Measurements from ENCODE around the gene SCAMP5. TPM values are rescaled to one million over a fixed set of nuclear protein-coding genes. Genes with fewer than 3 reads are reported as not detected.

SCAMP5 gene
- total RNA-seq, 1 donor from 2014 or later = 2.6 TPM

- intact Hi-C loops (cut with DNase I) = no loop called here
- TF ChIP-seq CTCF (IDR thresholded peaks at IDR 0.05) = no peak
- Histone ChIP-seq H3K4me3 (no peak overlapping the region), H3K4me1 (peaks cover 8% of the 10 kb centered on the region), H3K27me3 (peaks cover 5% of the 10 kb centered on the region), H3K27ac (no peak overlapping the region), H3K9me3 (no peaks in the 10 kb centered on the region), H3K36me3 (no peaks in the 10 kb centered on the region)
- ATAC-seq (no peak), DNase-seq (no peak)
These were observed 2.7 kb upstream of the SCAMP5 start for GRCh38 chr15:74992619-74993018.

- intact Hi-C loops (cut with DNase I) = no loop called here
- Histone ChIP-seq H3K4me3 (no peak overlapping the region), H3K36me3 (no peaks in the 10 kb centered on the region), H3K27ac (no peak overlapping the region), H3K4me1 (peaks cover 8% of the 10 kb centered on the region), H3K9me3 (no peaks in the 10 kb centered on the region), H3K27me3 (peaks cover 13% of the 10 kb centered on the region)
- no peak for TF ChIP-seq CTCF (IDR thresholded peaks at IDR 0.05)
- no peak for ATAC-seq
- DNase-seq = no peak
These were observed 1.1 kb upstream of the SCAMP5 start for GRCh38 chr15:74994236-74994635.

DNA sequence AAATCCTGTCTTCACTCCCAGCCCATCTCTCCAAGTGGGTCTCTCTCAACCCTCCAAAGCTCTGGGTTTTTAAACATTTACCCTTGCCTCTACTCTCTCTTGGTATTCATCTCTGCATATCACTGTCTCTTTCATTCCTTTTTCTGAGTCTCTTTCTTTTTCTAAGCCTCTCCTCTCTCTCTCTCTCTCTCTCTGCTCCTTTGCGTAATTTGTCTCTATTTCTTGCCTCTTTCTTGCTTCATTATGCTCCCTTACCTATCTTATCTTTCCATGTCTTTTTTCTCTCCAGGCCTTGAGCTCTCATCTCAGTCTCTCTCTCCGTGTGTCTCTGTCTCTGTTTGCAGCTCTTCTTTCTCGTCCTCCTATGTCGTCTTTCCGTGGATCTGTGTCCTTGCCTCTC is 678 bp upstream of the SCAMP5 start:
- DNase-seq (no peak), ATAC-seq (no peak)
- Histone ChIP-seq H3K27ac (no peak overlapping the region), H3K4me3 (no peak overlapping the region), H3K9me3 (no peaks in the 10 kb centered on the region), H3K4me1 (peaks cover 8% of the 10 kb centered on the region), H3K36me3 (no peaks in the 10 kb centered on the region), H3K27me3 (peaks cover 13% of the 10 kb centered on the region)
- intact Hi-C loops (cut with DNase I) = no loop called here
- no peak for TF ChIP-seq CTCF (IDR thresholded peaks at IDR 0.05)

DNA sequence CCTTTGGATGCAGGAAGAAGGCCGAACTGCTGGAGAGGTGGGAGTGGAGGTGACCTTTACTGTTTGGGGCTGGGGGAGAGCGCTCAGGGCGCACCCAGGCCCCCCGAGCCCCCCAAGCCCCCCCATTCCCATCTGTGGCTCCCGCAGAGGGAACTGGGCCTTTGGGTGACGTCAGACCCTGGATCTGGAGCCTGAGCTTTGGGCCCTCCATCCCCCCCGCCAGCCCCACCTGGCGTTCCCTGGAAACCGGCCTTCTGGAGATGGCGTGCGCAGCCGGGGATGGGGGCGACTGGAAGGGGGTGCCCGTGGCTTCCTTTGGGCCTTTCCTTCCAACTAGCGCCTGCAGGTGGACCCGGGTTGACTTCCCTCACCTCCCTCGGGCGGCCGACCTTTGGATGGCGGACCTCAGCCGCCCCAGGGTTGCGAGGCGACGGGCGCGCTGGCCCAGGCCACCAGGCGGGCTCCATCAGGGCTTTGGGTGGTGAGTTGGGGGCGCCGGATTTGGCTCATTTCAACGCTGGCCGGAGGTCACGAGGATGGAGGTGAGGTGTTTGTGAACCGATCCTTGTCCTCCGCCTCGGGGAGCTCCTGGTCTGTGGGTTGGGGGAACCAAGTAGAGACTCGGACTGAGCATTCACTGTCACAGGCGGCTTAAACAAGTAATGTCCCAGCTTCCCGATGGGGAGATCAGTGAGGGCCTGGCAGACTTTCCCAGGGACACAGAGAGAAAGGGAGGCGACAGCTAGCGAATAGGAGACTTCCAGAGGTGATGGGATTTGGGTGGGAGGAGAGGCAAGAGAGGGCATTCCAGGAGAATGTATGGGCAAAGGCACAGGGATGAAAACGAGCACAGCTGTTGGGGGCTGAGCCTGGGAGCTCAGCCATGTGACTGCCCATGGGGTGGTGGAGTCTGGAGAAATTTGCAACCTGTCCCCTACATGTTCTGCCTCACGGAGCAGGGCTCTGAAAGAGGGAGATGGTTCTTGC is 709 bp downstream of the SCAMP5 start:
- intact Hi-C loops (cut with DNase I) = no loop called here
- TF ChIP-seq CTCF (IDR thresholded peaks at IDR 0.05) = no peak
- Histone ChIP-seq H3K4me3 (peak overlapping the region; percentile 64), H3K27ac (no peak overlapping the region), H3K4me1 (peaks cover 8% of the 10 kb centered on the region), H3K27me3 (peaks cover 13% of the 10 kb centered on the region), H3K36me3 (no peaks in the 10 kb centered on the region), H3K9me3 (no peaks in the 10 kb centered on the region)
- ATAC-seq = no peak
- no peak for DNase-seq

- no peak for DNase-seq
- ATAC-seq = no peak
- no peak overlapping the region for H3K27ac ChIP-seq
- peaks cover 8% of the 10 kb centered on the region for H3K4me1 ChIP-seq
- intact Hi-C loops (cut with DNase I) = no loop called here
- no peaks in the 10 kb centered on the region for H3K9me3 ChIP-seq
- H3K36me3 ChIP-seq = no peaks in the 10 kb centered on the region
- no peak for TF ChIP-seq CTCF (IDR thresholded peaks at IDR 0.05)
- no peak overlapping the region for H3K4me3 ChIP-seq
- peaks cover 13% of the 10 kb centered on the region for H3K27me3 ChIP-seq
These were observed 1.8 kb downstream of the SCAMP5 start for GRCh38 chr15:74997141-74997540.
